IMR-90 (cell line): ENCODE data around the gene SLIT3.

Experiments used
- BHLHE40 ChIP-seq: fragments of 150-350 bp; IDR thresholded peaks from 2 replicates; pipeline ENCODE4 v1.6.1; 2016; ENCODE audit warnings: mild to moderate bottlenecking, low read depth, low read length
- CEBPB ChIP-seq: IDR thresholded peaks from 2 replicates; pipeline ENCODE4 v1.6.1; 2012; ENCODE audit warnings: low read depth, low read length, improper control_type of control experiment
- CHD1 ChIP-seq: IDR thresholded peaks from 2 replicates; pipeline ENCODE4 v1.6.1; 2012; ENCODE audit warnings: low read depth, low read length, improper control_type of control experiment
- FOS ChIP-seq: fragments of 150-350 bp; IDR thresholded peaks from 2 replicates; pipeline ENCODE4 v1.6.1; 2016; ENCODE audit warnings: low read depth, low read length
- MAFK ChIP-seq: IDR thresholded peaks from 2 replicates; pipeline ENCODE4 v1.6.1; 2012; ENCODE audit warnings: low read depth, low read length, improper control_type of control experiment
- MAZ ChIP-seq: IDR thresholded peaks from 2 replicates; pipeline ENCODE4 v1.6.1; 2012; ENCODE audit warnings: low read depth, mild to moderate bottlenecking, low read length, improper control_type of control experiment, moderate library complexity, borderline replicate concordance
- MXI1 ChIP-seq: IDR thresholded peaks from 2 replicates; pipeline ENCODE4 v1.6.1; 2012; ENCODE audit warnings: low read depth, mild to moderate bottlenecking, low read length, moderate library complexity, borderline replicate concordance
- POLR2A ChIP-seq: IDR thresholded peaks from 2 replicates; pipeline ENCODE4 v1.6.1; 2012; ENCODE audit warnings: mild to moderate bottlenecking, low read depth, low read length
- RAD21 ChIP-seq: IDR thresholded peaks from 2 replicates; pipeline ENCODE4 v1.6.1; 2012; ENCODE audit warnings: low read length, improper control_type of control experiment
- SMC3 ChIP-seq: fragments of 150-350 bp; IDR thresholded peaks from 2 replicates; pipeline ENCODE4 v1.6.1; 2016; ENCODE audit warnings: low read depth, mild to moderate bottlenecking, antibody characterized with exemption, low read length, moderate library complexity
- TF ChIP-seq, protein P1 (sequence below): conservative IDR thresholded peaks from 2 replicates; pipeline ENCODE4 v1.5.1; 2012; ENCODE audit warnings: mild to moderate bottlenecking, low read depth, low read length, improper control_type of control experiment

DNA sequence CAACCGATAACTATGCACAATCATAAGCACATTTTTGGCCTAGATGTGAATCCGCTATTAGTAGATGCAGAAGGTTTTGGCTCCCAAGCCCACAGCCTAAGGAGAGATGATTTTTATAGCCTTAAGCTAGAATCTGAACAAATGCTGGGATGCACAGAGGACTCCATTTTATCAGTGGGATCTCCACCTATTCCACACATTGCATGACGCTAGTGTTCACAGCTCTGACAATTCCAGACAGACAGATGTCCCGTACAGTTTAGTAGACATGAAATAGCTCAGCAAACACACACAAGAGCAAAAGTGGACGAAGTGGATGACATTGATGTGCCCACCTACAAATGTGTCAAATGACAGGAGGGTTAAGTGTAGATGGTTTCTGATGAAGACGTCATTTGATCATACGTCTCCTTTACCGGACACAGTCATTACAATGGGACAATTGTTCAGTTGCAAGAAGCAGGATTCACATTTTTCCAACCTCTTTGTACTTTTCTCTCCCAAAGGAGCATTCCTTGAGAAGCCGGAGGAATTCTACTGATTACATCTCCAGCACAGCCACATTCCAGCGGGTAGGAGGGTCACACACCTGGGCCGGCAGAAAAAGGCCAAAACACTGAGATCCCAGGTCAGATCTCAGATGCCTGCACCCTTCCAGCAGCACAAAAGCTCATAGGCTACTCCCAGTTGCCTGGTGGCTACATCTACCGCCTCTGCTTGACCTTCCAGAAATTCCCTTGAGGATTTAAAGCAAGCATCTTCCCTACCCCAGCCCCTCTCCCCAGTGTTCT is 202.4 kb downstream of the SLIT3 start:
- TF ChIP-seq, protein P1, sequence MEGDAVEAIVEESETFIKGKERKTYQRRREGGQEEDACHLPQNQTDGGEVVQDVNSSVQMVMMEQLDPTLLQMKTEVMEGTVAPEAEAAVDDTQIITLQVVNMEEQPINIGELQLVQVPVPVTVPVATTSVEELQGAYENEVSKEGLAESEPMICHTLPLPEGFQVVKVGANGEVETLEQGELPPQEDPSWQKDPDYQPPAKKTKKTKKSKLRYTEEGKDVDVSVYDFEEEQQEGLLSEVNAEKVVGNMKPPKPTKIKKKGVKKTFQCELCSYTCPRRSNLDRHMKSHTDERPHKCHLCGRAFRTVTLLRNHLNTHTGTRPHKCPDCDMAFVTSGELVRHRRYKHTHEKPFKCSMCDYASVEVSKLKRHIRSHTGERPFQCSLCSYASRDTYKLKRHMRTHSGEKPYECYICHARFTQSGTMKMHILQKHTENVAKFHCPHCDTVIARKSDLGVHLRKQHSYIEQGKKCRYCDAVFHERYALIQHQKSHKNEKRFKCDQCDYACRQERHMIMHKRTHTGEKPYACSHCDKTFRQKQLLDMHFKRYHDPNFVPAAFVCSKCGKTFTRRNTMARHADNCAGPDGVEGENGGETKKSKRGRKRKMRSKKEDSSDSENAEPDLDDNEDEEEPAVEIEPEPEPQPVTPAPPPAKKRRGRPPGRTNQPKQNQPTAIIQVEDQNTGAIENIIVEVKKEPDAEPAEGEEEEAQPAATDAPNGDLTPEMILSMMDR: no peak
- TF ChIP-seq MAFK: no peak
- TF ChIP-seq POLR2A: no peak
- TF ChIP-seq RAD21: no peak
- no peak for TF ChIP-seq CEBPB
- TF ChIP-seq BHLHE40: no peak
- no peak for TF ChIP-seq SMC3
- no peak for TF ChIP-seq CHD1
- TF ChIP-seq FOS: no peak
- TF ChIP-seq MAZ: no peak
- no peak for TF ChIP-seq MXI1
